ENCODE results near the gene MS4A6A. TPM values are rescaled to one million over a fixed set of nuclear protein-coding genes. Genes with fewer than 3 reads are reported as not detected.

Gene MS4A6A
- total RNA-seq, 6 experiments from 2014 or later, result 42.4 to 98.5 (median 61.5) TPM

DNA sequence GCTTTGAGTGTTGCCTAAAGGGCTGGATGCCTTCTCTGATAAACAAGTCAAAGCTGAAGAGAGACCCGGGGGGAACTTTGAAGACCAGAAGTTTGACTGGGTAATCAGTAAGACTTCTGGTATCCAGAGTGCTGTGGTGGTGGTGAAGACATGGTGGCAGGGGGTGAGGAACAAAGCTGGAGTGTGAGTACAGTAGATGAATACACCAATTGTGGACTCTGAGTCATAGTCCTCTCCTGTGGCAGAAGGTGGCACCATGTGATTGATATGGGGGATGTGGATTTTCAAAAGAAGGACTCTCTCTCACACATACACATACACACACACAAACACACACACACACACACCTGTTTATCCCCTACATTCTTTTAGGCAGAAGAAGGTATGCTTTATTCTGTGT, 12.3 kb downstream of the MS4A6A start:
- DNase-seq (no peak), ATAC-seq (peak in 3 of 4 donors; percentile 16 to 30 (median 20))
- H3K4me3 ChIP-seq, result no peak overlapping the region
- WGBS (ENCODE audit: insufficient coverage, low coverage, low lambda C conversion rate, missing lambda C conversion rate), result 53% methylated on average over 1 of the region's 1 CpG
- no peaks in the 10 kb centered on the region for H3K9me3 ChIP-seq
- no peak overlapping the region for H3K27ac ChIP-seq
- intact Hi-C loops (cut with DNase I), result no loop called here
- no peak for TF ChIP-seq POLR2A (IDR thresholded peaks at IDR 0.05)
- TF ChIP-seq, protein P1, sequence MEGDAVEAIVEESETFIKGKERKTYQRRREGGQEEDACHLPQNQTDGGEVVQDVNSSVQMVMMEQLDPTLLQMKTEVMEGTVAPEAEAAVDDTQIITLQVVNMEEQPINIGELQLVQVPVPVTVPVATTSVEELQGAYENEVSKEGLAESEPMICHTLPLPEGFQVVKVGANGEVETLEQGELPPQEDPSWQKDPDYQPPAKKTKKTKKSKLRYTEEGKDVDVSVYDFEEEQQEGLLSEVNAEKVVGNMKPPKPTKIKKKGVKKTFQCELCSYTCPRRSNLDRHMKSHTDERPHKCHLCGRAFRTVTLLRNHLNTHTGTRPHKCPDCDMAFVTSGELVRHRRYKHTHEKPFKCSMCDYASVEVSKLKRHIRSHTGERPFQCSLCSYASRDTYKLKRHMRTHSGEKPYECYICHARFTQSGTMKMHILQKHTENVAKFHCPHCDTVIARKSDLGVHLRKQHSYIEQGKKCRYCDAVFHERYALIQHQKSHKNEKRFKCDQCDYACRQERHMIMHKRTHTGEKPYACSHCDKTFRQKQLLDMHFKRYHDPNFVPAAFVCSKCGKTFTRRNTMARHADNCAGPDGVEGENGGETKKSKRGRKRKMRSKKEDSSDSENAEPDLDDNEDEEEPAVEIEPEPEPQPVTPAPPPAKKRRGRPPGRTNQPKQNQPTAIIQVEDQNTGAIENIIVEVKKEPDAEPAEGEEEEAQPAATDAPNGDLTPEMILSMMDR (IDR thresholded peaks at IDR 0.05), result no peak
- H3K4me1 ChIP-seq, result no peaks in the 10 kb centered on the region
- no peaks in the 10 kb centered on the region for H3K27me3 ChIP-seq
- no peaks in the 10 kb centered on the region for H3K36me3 ChIP-seq

DNA sequence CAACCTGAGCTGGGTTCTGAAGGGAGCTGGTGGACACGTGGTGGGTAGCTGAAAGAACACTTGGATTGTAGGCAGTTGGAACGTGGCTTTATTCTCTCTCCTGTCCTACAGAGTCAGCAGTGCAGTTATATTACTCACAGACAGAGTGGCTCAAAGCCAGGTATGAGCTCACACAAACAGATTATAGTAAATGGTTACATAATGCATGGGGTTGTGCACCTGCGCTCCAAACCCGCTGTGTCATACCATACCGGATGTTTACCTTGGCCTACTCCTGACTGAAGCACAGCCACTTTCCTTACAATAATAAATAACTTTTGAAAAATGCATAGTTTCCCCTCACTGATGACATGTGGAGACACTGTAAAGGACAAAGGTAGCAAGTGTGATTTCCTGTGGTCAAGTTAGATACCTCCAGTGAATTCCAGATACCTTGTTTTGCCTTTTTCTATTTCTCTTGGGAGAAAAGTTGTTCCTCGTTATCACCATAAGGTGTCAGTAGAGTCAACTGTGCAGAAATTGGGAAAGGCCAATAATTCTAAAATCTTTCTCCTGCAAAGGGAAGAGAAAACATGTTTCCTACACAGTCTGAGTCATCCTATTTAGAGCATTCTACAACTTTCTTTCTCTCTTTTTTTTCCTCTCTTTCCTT, 13.5 kb downstream of the MS4A6A start:
- DNase-seq, result peak in 1 of 3 donors; percentile 50
- Histone ChIP-seq H3K36me3 (no peaks in the 10 kb centered on the region), H3K4me1 (no peaks in the 10 kb centered on the region), H3K4me3 (no peak overlapping the region), H3K27ac (no peak overlapping the region), H3K9me3 (no peaks in the 10 kb centered on the region), H3K27me3 (no peaks in the 10 kb centered on the region)
- no peak for TF ChIP-seq POLR2A (IDR thresholded peaks at IDR 0.05)
- TF ChIP-seq, protein P1 (IDR thresholded peaks at IDR 0.05), result peak; percentile 38 to 55 (median 52)
- WGBS (ENCODE audit: insufficient coverage, low coverage, low lambda C conversion rate, missing lambda C conversion rate), result 46% methylated on average over 5 of the region's 6 CpGs
- ATAC-seq, result peak; percentile 57 to 87 (median 61)
- intact Hi-C loops (cut with DNase I), result no loop called here

DNA sequence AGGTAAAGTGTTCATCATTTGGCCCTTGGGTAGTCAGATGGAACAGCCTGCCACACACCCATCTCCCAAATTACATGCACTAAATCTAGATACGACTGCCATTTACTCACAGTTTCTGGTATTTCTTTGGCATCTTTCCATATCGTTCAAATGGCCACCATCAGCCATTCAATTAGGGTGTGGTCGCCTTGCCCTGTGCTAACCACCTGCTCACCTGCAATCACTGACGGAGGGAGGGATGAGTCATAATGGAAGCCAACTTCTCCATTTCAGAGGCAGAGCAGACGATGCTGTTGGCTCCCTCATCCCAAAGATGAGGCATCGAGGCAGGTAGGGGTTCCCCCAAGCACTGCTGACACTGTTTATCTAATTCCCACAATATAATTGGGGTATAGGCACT, 14.6 kb downstream of the MS4A6A start:
- no peak overlapping the region for H3K27ac ChIP-seq
- 63% methylated on average over 5 of the region's 6 CpGs for WGBS (ENCODE audit: insufficient coverage, low coverage, low lambda C conversion rate, missing lambda C conversion rate)
- ATAC-seq (peak in 1 of 4 donors; percentile 10), DNase-seq (no peak)
- H3K36me3 ChIP-seq, result no peaks in the 10 kb centered on the region
- intact Hi-C loops (cut with DNase I), result no loop called here
- H3K27me3 ChIP-seq, result no peaks in the 10 kb centered on the region
- H3K9me3 ChIP-seq, result no peaks in the 10 kb centered on the region
- no peaks in the 10 kb centered on the region for H3K4me1 ChIP-seq
- TF ChIP-seq, protein P1 (IDR thresholded peaks at IDR 0.05), result no peak
- TF ChIP-seq POLR2A (IDR thresholded peaks at IDR 0.05), result no peak
- no peak overlapping the region for H3K4me3 ChIP-seq

DNA sequence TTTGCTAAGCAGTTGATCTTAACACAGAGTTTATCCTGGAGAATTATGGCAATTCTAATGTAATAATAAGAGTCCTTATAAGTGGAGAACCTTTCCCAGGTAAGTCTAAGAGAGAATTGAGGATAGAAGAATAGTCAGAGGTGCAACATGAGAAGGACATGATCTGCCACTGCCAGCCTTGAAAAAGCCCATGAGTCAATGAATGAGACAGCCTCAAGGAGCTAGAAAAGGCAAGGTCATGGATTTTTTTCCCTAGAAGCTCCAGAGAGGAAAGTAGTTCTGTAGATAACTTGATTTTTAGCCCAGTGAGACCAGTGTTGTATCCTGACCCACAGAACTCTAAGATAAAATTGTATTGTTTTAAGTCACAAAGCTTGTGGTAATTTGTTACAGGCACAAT, 16.9 kb downstream of the MS4A6A start:
- H3K4me3 ChIP-seq, result no peak overlapping the region
- H3K4me1 ChIP-seq, result no peaks in the 10 kb centered on the region
- DNase-seq, result no peak
- ATAC-seq, result no peak
- H3K36me3 ChIP-seq, result no peaks in the 10 kb centered on the region
- no peak overlapping the region for H3K27ac ChIP-seq
- no peaks in the 10 kb centered on the region for H3K9me3 ChIP-seq
- intact Hi-C loops (cut with DNase I), result no loop called here
- TF ChIP-seq, protein P1 (IDR thresholded peaks at IDR 0.05), result no peak
- TF ChIP-seq POLR2A (IDR thresholded peaks at IDR 0.05), result no peak
- H3K27me3 ChIP-seq, result no peaks in the 10 kb centered on the region

DNA sequence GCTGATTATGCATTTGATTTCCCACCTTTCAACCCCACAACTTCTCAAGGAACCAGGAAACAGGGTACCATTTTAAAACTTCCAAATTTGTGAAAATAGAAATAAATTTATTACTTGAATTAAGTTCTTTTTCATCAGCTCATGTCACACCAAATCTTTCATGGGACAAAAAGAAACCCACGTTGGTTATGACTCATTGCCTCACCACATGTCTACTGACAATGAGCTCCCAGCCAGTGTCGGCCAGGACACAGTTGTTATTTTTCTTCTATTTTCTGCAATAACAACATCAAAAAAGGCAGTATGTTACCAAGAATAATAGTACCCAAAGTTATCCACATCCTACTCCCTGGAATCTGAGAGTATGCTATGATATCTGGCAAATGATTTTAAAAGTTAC, 17.3 kb downstream of the MS4A6A start:
- no peaks in the 10 kb centered on the region for H3K36me3 ChIP-seq
- H3K9me3 ChIP-seq, result no peaks in the 10 kb centered on the region
- H3K27ac ChIP-seq, result no peak overlapping the region
- TF ChIP-seq POLR2A (IDR thresholded peaks at IDR 0.05), result no peak
- TF ChIP-seq, protein P1 (IDR thresholded peaks at IDR 0.05), result no peak
- H3K4me3 ChIP-seq, result no peak overlapping the region
- DNase-seq (no peak), ATAC-seq (no peak)
- no peaks in the 10 kb centered on the region for H3K4me1 ChIP-seq
- intact Hi-C loops (cut with DNase I), result no loop called here
- WGBS (ENCODE audit: insufficient coverage, low coverage, low lambda C conversion rate, missing lambda C conversion rate), result 30% methylated on average over 2 of the region's 2 CpGs
- H3K27me3 ChIP-seq, result no peaks in the 10 kb centered on the region

All from right lobe of liver (tissue), 6 donors.